Thoracic aorta (tissue), 2 donors: ENCODE measurements around the gene DISP3. TPM values are rescaled to one million over a fixed set of nuclear protein-coding genes. Genes with fewer than 3 reads are reported as not detected.

Experiments
- ATAC-seq: fragments of 150-250 bp; one replicate; pipeline ENCODE4 v1.8.0; 2017; ENCODE audit warnings: low read depth; ENCODE audit not compliant: insufficient number of reproducible peaks, low FRiP score
- DNase-seq: peaks from one replicate; pipeline ENCODE4 v3.0.0-alpha.2; 2020; ENCODE audit warnings: low spot score
- H3K27ac ChIP-seq, 2 donors: fragments of 200-600 bp; sonication (generic); 1 replicate in 1 of 2; 2 replicates in 1 of 2; pipeline ENCODE4 v1.5.1; 2016; ENCODE audit warnings: mild to moderate bottlenecking in 2 of 2, moderate library complexity in 2 of 2
- H3K27me3 ChIP-seq: fragments of 200-600 bp; sonication (generic); replicated peaks from 2 replicates; pipeline ENCODE4 v1.6.0; 2016; ENCODE audit warnings: mild to moderate bottlenecking; ENCODE audit not compliant: insufficient read depth
- H3K36me3 ChIP-seq: fragments of 200-600 bp; sonication (generic); one replicate; pipeline ENCODE4 v1.5.1; 2016
- H3K4me1 ChIP-seq, 2 donors: fragments of 200-600 bp; sonication (generic); 1 replicate in 1 of 2; 2 replicates in 1 of 2; pipeline versions ENCODE4 v1.5.1 to v1.6.0; 2016; ENCODE audit warnings: low read depth in 2 of 2, mild to moderate bottlenecking in 1 of 2; ENCODE audit not compliant: control insufficient read depth in 1 of 2
- H3K4me3 ChIP-seq: fragments of 200-600 bp; sonication (generic); 2 replicates; pipeline ENCODE4 v1.5.1; 2016; ENCODE audit warnings: mild to moderate bottlenecking
- H3K9me3 ChIP-seq: fragments of 200-600 bp; sonication (generic); 2 replicates; pipeline ENCODE4 v1.5.1; 2016
- total RNA-seq, 2 donors: library from RNA; depleted of rRNA; stranded (reverse); fragments of >200 nt; gene quantifications; one replicate each; pipeline versions ENCODE4 v1.1.0 to v1.2.3, GENCODE V29; 2016
- TF ChIP-seq, protein P1 (sequence below): fragments of 200-600 bp; sonication (generic); IDR thresholded peaks from one replicate; pipeline ENCODE4 v1.5.1; 2019; ENCODE audit warnings: antibody characterized with exemption

The DISP3 gene
- total RNA-seq, 2 donors from 2014 or later: not detected

DNA sequence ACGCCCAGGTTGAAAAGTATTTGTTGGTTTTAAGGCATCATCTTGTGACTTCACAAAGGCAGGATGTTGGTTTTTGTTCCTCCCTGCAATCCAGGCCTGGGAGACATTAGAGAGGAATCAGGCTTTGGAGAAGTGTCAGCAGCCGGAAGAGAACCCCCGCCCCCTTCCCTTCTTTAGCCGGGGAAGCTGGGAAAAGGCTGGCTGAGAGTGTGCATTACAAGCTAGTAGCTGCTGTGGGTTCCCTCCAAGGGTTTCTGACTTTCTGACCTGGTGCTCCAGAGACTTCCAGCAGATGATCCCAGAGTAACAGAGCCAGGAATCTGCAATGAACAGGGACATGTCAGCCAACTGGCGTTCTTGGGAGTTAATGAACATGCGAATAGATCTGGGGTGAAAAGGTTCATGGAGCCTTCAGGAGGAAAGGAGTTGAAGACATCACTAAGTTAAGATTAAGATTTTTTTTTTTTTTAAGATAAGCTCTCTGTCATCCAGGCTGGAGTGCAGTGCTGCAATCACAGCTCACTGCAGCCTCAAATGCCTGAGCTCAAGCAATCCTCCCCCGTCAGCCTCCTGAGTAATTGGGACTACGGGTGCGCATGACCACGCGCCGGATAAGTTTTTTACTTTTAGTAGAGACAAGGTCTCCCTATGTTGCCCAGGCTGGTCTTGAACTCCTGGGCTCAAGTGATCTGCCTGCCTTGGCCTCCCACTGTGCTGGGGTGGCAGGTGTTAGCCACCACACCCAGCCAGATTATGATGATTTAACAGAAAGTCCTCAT lies 7.5 kb downstream of the DISP3 start:
- Histone ChIP-seq H3K27ac (no peak overlapping the region), H3K9me3 (no peaks in the 10 kb centered on the region), H3K36me3 (no peaks in the 10 kb centered on the region), H3K4me3 (no peak overlapping the region), H3K27me3 (no peaks in the 10 kb centered on the region), H3K4me1 (no peaks in the 10 kb centered on the region)
- TF ChIP-seq, protein P1, sequence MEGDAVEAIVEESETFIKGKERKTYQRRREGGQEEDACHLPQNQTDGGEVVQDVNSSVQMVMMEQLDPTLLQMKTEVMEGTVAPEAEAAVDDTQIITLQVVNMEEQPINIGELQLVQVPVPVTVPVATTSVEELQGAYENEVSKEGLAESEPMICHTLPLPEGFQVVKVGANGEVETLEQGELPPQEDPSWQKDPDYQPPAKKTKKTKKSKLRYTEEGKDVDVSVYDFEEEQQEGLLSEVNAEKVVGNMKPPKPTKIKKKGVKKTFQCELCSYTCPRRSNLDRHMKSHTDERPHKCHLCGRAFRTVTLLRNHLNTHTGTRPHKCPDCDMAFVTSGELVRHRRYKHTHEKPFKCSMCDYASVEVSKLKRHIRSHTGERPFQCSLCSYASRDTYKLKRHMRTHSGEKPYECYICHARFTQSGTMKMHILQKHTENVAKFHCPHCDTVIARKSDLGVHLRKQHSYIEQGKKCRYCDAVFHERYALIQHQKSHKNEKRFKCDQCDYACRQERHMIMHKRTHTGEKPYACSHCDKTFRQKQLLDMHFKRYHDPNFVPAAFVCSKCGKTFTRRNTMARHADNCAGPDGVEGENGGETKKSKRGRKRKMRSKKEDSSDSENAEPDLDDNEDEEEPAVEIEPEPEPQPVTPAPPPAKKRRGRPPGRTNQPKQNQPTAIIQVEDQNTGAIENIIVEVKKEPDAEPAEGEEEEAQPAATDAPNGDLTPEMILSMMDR: no peak
- DNase-seq: no peak
- no peak for ATAC-seq

DNA sequence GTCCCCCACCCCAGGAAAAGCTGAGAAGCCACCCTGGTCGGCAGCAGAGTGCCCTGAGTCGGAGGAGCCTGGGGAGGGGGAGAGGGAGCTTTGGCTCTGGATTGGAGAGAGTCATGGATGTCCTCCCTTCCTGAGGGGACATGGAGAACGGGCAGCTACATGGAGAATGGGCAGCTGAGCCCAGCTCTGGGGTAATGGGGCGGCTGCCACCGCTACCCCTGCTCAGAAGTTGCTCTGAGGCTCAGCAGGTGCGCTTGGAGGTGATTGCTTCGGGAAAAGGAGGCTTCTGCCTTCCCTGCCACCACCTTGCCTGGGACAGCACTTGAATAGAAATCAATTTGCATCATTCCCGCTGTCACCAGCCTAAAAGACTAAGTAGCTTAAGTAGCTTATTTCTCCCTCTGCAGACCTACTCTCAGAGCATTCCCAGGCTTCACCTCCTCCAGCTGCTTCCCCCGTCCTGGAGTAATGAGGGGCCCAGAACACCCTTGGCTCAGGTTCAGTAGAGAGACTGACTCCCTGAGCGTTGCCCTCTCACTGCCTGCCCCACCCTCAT lies 8.3 kb downstream of the DISP3 start:
- no peaks in the 10 kb centered on the region for H3K27me3 ChIP-seq
- H3K4me3 ChIP-seq: no peak overlapping the region
- no peaks in the 10 kb centered on the region for H3K9me3 ChIP-seq
- TF ChIP-seq, protein P1: no peak
- DNase-seq (no peak), ATAC-seq (no peak)
- H3K27ac ChIP-seq: no peak overlapping the region
- H3K36me3 ChIP-seq: no peaks in the 10 kb centered on the region
- H3K4me1 ChIP-seq: no peaks in the 10 kb centered on the region

DNA sequence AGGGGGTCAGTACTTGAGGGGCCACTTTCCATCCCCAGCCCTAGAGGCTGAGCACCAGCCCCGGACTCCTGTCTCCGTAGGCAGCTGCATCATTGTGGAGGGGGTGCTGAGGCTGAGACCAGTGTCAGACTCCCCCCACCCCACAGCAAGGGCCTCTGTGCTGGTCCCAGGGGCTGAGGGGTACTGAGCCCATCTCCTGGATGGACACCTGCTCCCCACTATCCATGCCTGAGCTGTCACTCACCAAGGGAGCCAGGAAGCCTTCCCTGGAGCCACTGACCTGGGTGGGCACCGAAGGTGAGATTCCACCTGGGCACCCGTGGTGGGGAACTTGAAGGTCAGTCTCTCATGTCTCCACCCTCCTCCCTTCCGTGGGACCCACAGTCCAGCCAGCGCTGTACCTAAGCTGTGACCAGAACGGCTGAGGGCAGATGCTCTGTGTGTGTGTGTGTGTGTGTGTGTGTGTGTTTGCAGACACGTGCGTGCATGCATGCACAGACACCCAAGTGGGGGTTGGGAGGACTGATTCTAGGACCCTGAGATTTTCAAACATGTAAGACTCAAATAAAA lies 9.3 kb downstream of the DISP3 start:
- TF ChIP-seq, protein P1: no peak
- no peaks in the 10 kb centered on the region for H3K36me3 ChIP-seq
- H3K27ac ChIP-seq: no peak overlapping the region
- H3K4me3 ChIP-seq: no peak overlapping the region
- no peaks in the 10 kb centered on the region for H3K4me1 ChIP-seq
- ATAC-seq (no peak), DNase-seq (no peak)
- H3K9me3 ChIP-seq: no peaks in the 10 kb centered on the region
- H3K27me3 ChIP-seq: no peaks in the 10 kb centered on the region

DNA sequence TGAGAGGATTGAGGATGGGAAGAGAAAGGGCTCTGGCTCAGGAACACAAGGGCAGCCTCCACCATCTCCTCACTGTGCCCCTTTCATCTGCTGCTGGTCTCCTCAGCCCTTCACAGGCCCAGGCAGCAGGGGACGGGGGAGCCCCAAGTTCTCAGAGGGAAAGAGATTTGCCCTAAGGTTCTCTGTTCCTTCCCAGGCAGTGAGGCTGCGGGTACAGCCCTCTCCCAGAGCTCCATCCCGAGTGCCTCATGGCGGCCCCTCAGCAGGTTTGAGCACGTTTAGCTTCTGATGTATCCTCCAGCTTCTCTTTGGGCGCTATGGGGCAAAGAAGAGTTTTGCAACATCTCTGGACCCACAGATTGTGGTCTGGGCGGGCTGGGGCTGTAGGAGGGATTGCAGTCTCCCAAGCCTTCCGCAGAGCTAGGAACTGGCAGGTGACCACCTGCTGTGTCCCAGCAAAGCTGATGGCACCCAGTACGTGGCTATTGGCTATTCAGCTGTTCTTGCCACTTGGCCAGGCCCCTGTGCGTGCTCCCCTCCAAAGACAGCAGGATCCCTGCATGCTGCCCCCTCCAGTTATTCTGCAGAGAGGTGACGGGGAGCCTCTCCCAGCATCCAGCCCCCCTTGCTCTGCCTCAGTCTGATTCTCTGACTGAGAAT lies 10.1 kb downstream of the DISP3 start:
- Histone ChIP-seq H3K9me3 (no peaks in the 10 kb centered on the region), H3K27me3 (no peaks in the 10 kb centered on the region), H3K36me3 (no peaks in the 10 kb centered on the region), H3K4me1 (no peaks in the 10 kb centered on the region), H3K27ac (no peak overlapping the region), H3K4me3 (no peak overlapping the region)
- TF ChIP-seq, protein P1: no peak
- ATAC-seq (no peak), DNase-seq (no peak)

DNA sequence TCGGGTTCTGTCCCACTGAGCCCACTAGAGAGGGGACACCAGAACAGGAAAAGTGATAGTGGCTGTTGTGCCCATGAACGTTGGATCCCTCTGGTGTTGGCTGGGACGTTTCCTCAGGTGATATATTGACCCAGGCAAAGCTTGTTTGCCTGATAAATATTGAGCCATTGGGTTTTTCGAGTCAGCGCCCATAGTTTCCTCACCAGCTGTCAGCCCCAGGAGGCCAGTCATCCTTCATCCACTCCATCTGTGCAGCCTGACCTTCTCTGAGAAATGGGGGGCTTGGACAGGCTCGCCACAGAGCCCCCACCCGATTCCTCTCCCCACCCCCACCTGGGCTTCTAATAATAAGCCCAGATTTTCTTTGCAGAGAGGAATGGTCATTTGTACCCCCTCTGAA lies 13.3 kb downstream of the DISP3 start:
- Histone ChIP-seq H3K36me3 (no peaks in the 10 kb centered on the region), H3K9me3 (no peaks in the 10 kb centered on the region), H3K27me3 (no peaks in the 10 kb centered on the region), H3K4me1 (no peaks in the 10 kb centered on the region), H3K27ac (no peak overlapping the region), H3K4me3 (no peak overlapping the region)
- no peak for DNase-seq
- TF ChIP-seq, protein P1: no peak
- ATAC-seq: no peak
